H1 (cell line): ENCODE data around the gene C1QTNF1. TPM values are rescaled to one million over a fixed set of nuclear protein-coding genes. Genes with fewer than 3 reads are reported as not detected.

Experiments used
- CTCF ChIA-PET: fragments of 300-600 bp; sonication (Branson Sonifier 250); formaldehyde crosslinking; loops from one replicate; lab custom pipeline; 2021; ENCODE audit not compliant: partially characterized antibody; lab: Charles Lee
- POLR2A ChIA-PET: fragments of 300-600 bp; sonication (Branson Sonifier 250); formaldehyde crosslinking; loops from one replicate; lab custom pipeline; 2021; ENCODE audit warnings: inconsistent platforms; ENCODE audit not compliant: partially characterized antibody; lab: Charles Lee
- DNase-seq, 2 experiments: peaks; one replicate each; pipeline versions ENCODE4 v3.0.0 to v3.0.0-alpha.2; 2010 to 2022; ENCODE audit warnings: low spot score in 2 of 2, low read depth in 1 of 2, mixed read lengths in 1 of 2
- FAIRE-seq: peaks from 2 replicates; lab custom pipeline; 2011; peaks lifted over from hg19 to GRCh38; lab: Jason Lieb, UNC
- H2AFZ ChIP-seq: 2 replicates; pipeline ENCODE4 v1.8.1; 2012; ENCODE audit warnings: low read length, inconsistent platforms
- H2AK5ac ChIP-seq: 2 replicates; pipeline ENCODE4 v1.6.1; 2013; ENCODE audit warnings: low read depth, low read length
- H2BK120ac ChIP-seq: replicated peaks from 2 replicates; pipeline ENCODE3; 2013; ENCODE audit warnings: low read depth, low read length, inconsistent platforms
- H2BK12ac ChIP-seq: 2 replicates; pipeline ENCODE4 v1.6.1; 2013; ENCODE audit warnings: low read depth, low read length
- H2BK15ac ChIP-seq: 2 replicates; pipeline ENCODE4 v1.6.1; 2013; ENCODE audit warnings: low read length
- H2BK20ac ChIP-seq: 2 replicates; pipeline ENCODE4 v1.6.1; 2013; ENCODE audit warnings: low read length
- H2BK5ac ChIP-seq: 2 replicates; pipeline ENCODE4 v1.6.1; 2013; ENCODE audit warnings: low read depth, low read length
- H3K14ac ChIP-seq: 2 replicates; pipeline ENCODE4 v1.6.1; 2013; ENCODE audit warnings: inconsistent platforms; ENCODE audit not compliant: insufficient read length
- H3K18ac ChIP-seq: 2 replicates; pipeline ENCODE4 v1.6.1; 2013; ENCODE audit warnings: low read length; ENCODE audit errors: extremely low read depth
- H3K23ac ChIP-seq: 2 replicates; pipeline ENCODE4 v1.6.1; 2013; ENCODE audit warnings: inconsistent platforms; ENCODE audit not compliant: insufficient read length
- H3K23me2 ChIP-seq: 2 replicates; pipeline ENCODE4 v1.6.1; 2013; ENCODE audit warnings: low read depth, low read length
- H3K27ac ChIP-seq: 2 replicates; pipeline ENCODE4 v1.6.1; 2011; ENCODE audit warnings: low read depth, low read length, inconsistent platforms
- H3K27me3 ChIP-seq, 4 experiments: replicated peaks in 1 of 4; 1 replicate in 1 of 4; 2 replicates in 3 of 4; pipeline versions ENCODE4 v1.6.1 to v1.8.1; 2011 to 2013; ENCODE audit warnings: low read length in 3 of 4, mild to moderate bottlenecking in 3 of 4, inconsistent platforms in 2 of 4, mixed read lengths in 2 of 4, moderate library complexity in 1 of 4; ENCODE audit not compliant: control insufficient read depth in 3 of 4, insufficient read depth in 3 of 4; ENCODE audit errors: extremely low read depth in 1 of 4
- H3K36me3 ChIP-seq, 4 experiments: 2 replicates each; pipeline versions ENCODE4 v1.6.1 to v1.8.1; 2011 to 2013; ENCODE audit warnings: mild to moderate bottlenecking in 4 of 4, low read length in 3 of 4, moderate library complexity in 2 of 4, control low read depth in 1 of 4, inconsistent platforms in 1 of 4; ENCODE audit not compliant: insufficient read depth in 4 of 4, control insufficient read depth in 2 of 4
- H3K4ac ChIP-seq: replicated peaks from 2 replicates; pipeline ENCODE3; 2013; ENCODE audit warnings: low read length, low read depth, mixed read lengths, inconsistent platforms; ENCODE audit not compliant: insufficient read length
- H3K4me1 ChIP-seq, 4 experiments: replicated peaks in 1 of 4; 1 replicate in 1 of 4; 2 replicates in 3 of 4; pipeline versions ENCODE4 v1.6.1 to v1.8.1; 2011 to 2013; ENCODE audit warnings: low read length in 3 of 4, inconsistent platforms in 2 of 4, mixed read lengths in 1 of 4; ENCODE audit not compliant: insufficient read depth in 4 of 4, control insufficient read depth in 3 of 4
- H3K4me2 ChIP-seq, 2 experiments: 2 replicates each; pipeline versions ENCODE4 v1.6.1 to v1.8.1; 2011 to 2013; ENCODE audit warnings: low read depth in 2 of 2, low read length in 2 of 2, control low read depth in 1 of 2, inconsistent platforms in 1 of 2, mild to moderate bottlenecking in 1 of 2; ENCODE audit not compliant: insufficient read depth in 1 of 2
- H3K4me3 ChIP-seq, 4 experiments: fragments of 200-600, 300-600 bp in 1 of 4; sonication (generic), shearing (Covaris generic), sonication (Bioruptor Twin) in 1 of 4; 2 replicates each; pipeline versions ENCODE4 v1.5.1 to v1.8.1; 2011 to 2016; ENCODE audit warnings: low read length in 4 of 4, low read depth in 3 of 4, control low read depth in 2 of 4, inconsistent platforms in 2 of 4, mild to moderate bottlenecking in 2 of 4, mixed read lengths in 1 of 4, moderate library complexity in 1 of 4; ENCODE audit not compliant: insufficient read depth in 2 of 4; ENCODE audit errors: extremely low read depth in 1 of 4
- H3K56ac ChIP-seq: replicated peaks from 2 replicates; pipeline ENCODE3; 2013; ENCODE audit warnings: low read depth, mild to moderate bottlenecking, mixed read lengths, low read length, inconsistent platforms; ENCODE audit not compliant: insufficient read length
- H3K79me1 ChIP-seq: 2 replicates; pipeline ENCODE4 v1.6.1; 2013; ENCODE audit warnings: low read depth, low read length, control low read depth
- H3K79me2 ChIP-seq, 2 experiments: 2 replicates each; pipeline versions ENCODE4 v1.6.1 to v1.8.1; 2012 to 2013; ENCODE audit warnings: low read length in 2 of 2, mild to moderate bottlenecking in 2 of 2, inconsistent platforms in 1 of 2; ENCODE audit not compliant: insufficient read depth in 2 of 2, control insufficient read depth in 1 of 2
- H3K9ac ChIP-seq, 4 experiments: replicated peaks in 1 of 4; 1 replicate in 1 of 4; 2 replicates in 3 of 4; pipeline versions ENCODE4 v1.6.1 to v1.8.1; 2011 to 2013; ENCODE audit warnings: low read depth in 3 of 4, low read length in 3 of 4, control low read depth in 2 of 4, mild to moderate bottlenecking in 2 of 4, moderate library complexity in 2 of 4, inconsistent platforms in 1 of 4; ENCODE audit errors: extremely low read depth in 1 of 4
- H3K9me3 ChIP-seq, 2 experiments: 2 replicates each; pipeline versions ENCODE4 v1.6.1 to v1.8.1; 2012 to 2013; ENCODE audit warnings: mild to moderate bottlenecking in 2 of 2, moderate library complexity in 2 of 2, control low read depth in 1 of 2, inconsistent platforms in 1 of 2, low read depth in 1 of 2, low read length in 1 of 2, mixed read lengths in 1 of 2; ENCODE audit not compliant: insufficient read depth in 2 of 2
- H4K20me1 ChIP-seq, 2 experiments: replicated peaks in 1 of 2; 2 replicates each; pipeline versions ENCODE3 to v1.8.1; 2011 to 2013; ENCODE audit warnings: inconsistent platforms in 2 of 2, low read length in 2 of 2, mild to moderate bottlenecking in 1 of 2; ENCODE audit not compliant: insufficient read depth in 2 of 2, control insufficient read depth in 1 of 2
- H4K5ac ChIP-seq: 2 replicates; pipeline ENCODE4 v1.6.1; 2013; ENCODE audit warnings: low read length, low read depth, mixed read lengths, inconsistent platforms; ENCODE audit not compliant: insufficient read length
- H4K8ac ChIP-seq: 2 replicates; pipeline ENCODE4 v1.8.0; 2013; ENCODE audit warnings: mild to moderate bottlenecking, moderate library complexity, low read length, inconsistent platforms; ENCODE audit not compliant: insufficient read depth; ENCODE audit errors: extremely low read depth
- H4K91ac ChIP-seq: replicated peaks from 2 replicates; pipeline ENCODE3; 2013; ENCODE audit warnings: low read length, mixed read lengths, inconsistent platforms; ENCODE audit not compliant: insufficient read length
- CREB1 ChIP-seq: IDR thresholded peaks from 2 replicates; pipeline ENCODE4 v1.6.1; 2012; ENCODE audit warnings: inconsistent platforms
- CTCF ChIP-seq, 3 experiments: IDR thresholded peaks; 1 replicate in 2 of 3; 2 replicates in 1 of 3; pipeline versions ENCODE4 v1.5.1 to v1.6.1; 2011; ENCODE audit warnings: low read length in 3 of 3, mild to moderate bottlenecking in 3 of 3, inconsistent platforms in 2 of 3, low read depth in 1 of 3, moderate library complexity in 1 of 3; ENCODE audit not compliant: insufficient read depth in 1 of 3; ENCODE audit errors: control extremely low read depth in 1 of 3
- GABPA ChIP-seq: IDR thresholded peaks from 2 replicates; pipeline ENCODE4 v1.6.1; 2011; ENCODE audit warnings: mild to moderate bottlenecking, low read length, moderate library complexity, borderline replicate concordance; ENCODE audit not compliant: insufficient read depth
- KDM1A ChIP-seq: fragments of 200-600, 300-600 bp; sonication (generic); IDR thresholded peaks from 2 replicates; pipeline ENCODE4 v1.7.1; 2016; ENCODE audit warnings: mild to moderate bottlenecking, low read length, borderline replicate concordance
- MAFK ChIP-seq: IDR thresholded peaks from 2 replicates; pipeline ENCODE4 v1.6.1; 2012; ENCODE audit warnings: low read depth, mild to moderate bottlenecking, improper control_type of control experiment, low read length
- NRF1 ChIP-seq: IDR thresholded peaks from 2 replicates; pipeline ENCODE4 v1.6.1; 2011; ENCODE audit warnings: mild to moderate bottlenecking, low read depth, low read length, improper control_type of control experiment
- RAD21 ChIP-seq, 2 experiments: IDR thresholded peaks in 1 of 2; conservative IDR thresholded peaks in 1 of 2; 2 replicates each; pipeline ENCODE4 v1.6.1; 2011; ENCODE audit warnings: low read depth in 2 of 2, low read length in 2 of 2, improper control_type of control experiment in 1 of 2, inconsistent platforms in 1 of 2, mild to moderate bottlenecking in 1 of 2, moderate library complexity in 1 of 2
- TEAD4 ChIP-seq: IDR thresholded peaks from 2 replicates; pipeline ENCODE4 v1.6.1; 2012; ENCODE audit warnings: low read depth, low read length, inconsistent platforms, mixed read lengths
- ZNF274 ChIP-seq: IDR thresholded peaks from 2 replicates; pipeline ENCODE4 v1.7.0; 2012; ENCODE audit warnings: low read length, borderline replicate concordance; ENCODE audit errors: extremely low read depth
- WGBS, 2 experiments: shearing (Covaris generic) in 1 of 2; methylation state at CpG; one replicate each; pipeline versions ENCODE4 v1.1.6 to v1.1.7; 2013 to 2015; ENCODE audit warnings: low lambda C conversion rate in 2 of 2, mixed read lengths in 2 of 2, inconsistent platforms in 1 of 2, low coverage in 1 of 2, missing lambda C conversion rate in 1 of 2; ENCODE audit not compliant: insufficient replicate concordance in 2 of 2, insufficient coverage in 1 of 2, insufficient read length in 1 of 2; ENCODE audit errors: extremely low coverage in 1 of 2, missing lambda C conversion rate in 1 of 2; 5-methylcytosine and 5-hydroxymethylcytosine counted together
- polyA plus RNA-seq, 7 experiments: library from polyadenylated mRNA; depleted of rRNA in 3 of 7; stranded (reverse) in 5 of 7; unstranded in 2 of 7; fragments of >200 nt in 5 of 7; fragments of 200-250 nt in 2 of 7; gene quantifications; 1 replicate in 5 of 7; 2 replicates in 1 of 7; 4 replicates in 1 of 7; pipeline versions ENCODE4 v1.2.1 to v1.2.3, GENCODE V29; 2011 to 2013; ENCODE audit warnings: missing spikeins in 2 of 7, mixed read lengths in 2 of 7
- total RNA-seq: library from RNA; stranded (reverse); fragmentation: NEBNext Ultra II Directional; extraction: Animal tissue kit (Norgen Biotek cat#: 25700); gene quantifications from 2 replicates; pipeline ENCODE4 v1.2.1, GENCODE V29; 2021

C1QTNF1 gene
- total and polyA plus RNA-seq, 2 of the 8 experiments (the other 6 are each of a cell fraction or from before 2014, with no cell fraction given) = 1.5 to 2.5 TPM

DNA sequence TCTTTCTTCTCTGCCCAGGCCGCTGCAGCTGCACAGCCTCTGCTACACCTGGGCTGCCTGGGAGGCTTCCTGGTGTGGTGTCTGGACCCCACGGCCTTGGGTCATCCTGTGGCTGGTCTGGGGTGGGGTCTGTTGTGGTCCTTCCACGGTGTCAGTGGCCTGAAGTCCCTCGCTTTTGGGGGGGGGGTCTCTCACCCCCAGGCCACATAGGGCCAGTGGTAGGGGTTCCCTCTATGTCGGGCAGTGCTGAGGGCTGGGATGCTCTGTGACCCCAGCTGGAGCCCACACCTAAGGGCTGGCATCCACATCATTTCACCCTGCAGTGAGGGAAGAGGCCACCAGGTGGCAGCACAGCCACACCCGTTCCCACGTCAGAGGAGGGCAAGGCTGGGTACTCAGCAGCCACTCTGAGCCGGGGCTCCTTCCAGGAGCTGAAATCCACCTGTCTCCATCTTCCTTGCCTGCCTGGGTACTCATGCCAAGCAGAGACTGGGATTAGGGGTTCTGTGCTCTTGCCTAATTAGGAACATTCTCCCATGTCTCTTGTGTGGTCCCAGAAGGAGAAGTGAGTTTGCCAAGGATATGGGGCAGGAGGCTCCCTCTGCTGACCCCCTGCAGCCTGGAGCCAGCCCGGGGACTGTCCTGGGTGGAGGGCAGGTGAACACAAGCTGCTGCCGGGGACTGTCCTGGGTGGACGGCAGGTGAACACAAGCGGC, 63.6 kb downstream of the C1QTNF1 start:
- WGBS, 2 experiments = 68% methylated on average over 11 of the region's 12 CpGs; no CpG with 5 or more reads in 1 of the 2 experiments
- H2BK12ac ChIP-seq = no peak overlapping the region
- H2AK5ac ChIP-seq = no peak overlapping the region
- no peak overlapping the region for H3K9ac ChIP-seq
- no peaks in the 10 kb centered on the region for H3K23me2 ChIP-seq
- H4K5ac ChIP-seq = no peak overlapping the region
- no peak overlapping the region for H2AFZ ChIP-seq
- H3K4me2 ChIP-seq = no peak overlapping the region
- H4K8ac ChIP-seq = no peak overlapping the region
- H4K20me1 ChIP-seq = peaks cover 6 to 10% of the 10 kb centered on the region in 2 experiments
- H3K14ac ChIP-seq = no peak overlapping the region
- no peak overlapping the region for H3K23ac ChIP-seq
- CTCF ChIA-PET = interaction anchor here (0.6 to 11.5 kb wide), 74 partner anchors 8 to 1336 kb away, joined by 3 to 291 read pairs (median 4); partner anchors contain the start of gene ENGASE
- H3K56ac ChIP-seq = no peak overlapping the region
- no peak for FAIRE-seq
- POLR2A ChIA-PET = interaction anchor here (0.8 to 1.0 kb wide), 2 partner anchors 11 to 15 kb away, joined by 3 to 4 read pairs; no protein-coding TSS in a partner anchor
- H3K9me3 ChIP-seq = no peaks in the 10 kb centered on the region
- H2BK120ac ChIP-seq = no peak overlapping the region
- TF ChIP-seq CREB1 = peak; percentile 78
- peak; percentile 91 to 98 (median 96) for TF ChIP-seq CTCF (IDR thresholded peaks at IDR 0.05; ENCODE audit: control extremely low read depth in 1 of 3, insufficient read depth in 1 of 3, low read depth in 1 of 3, low read length in 3 of 3)
- TF ChIP-seq TEAD4 = peak; percentile 30; the same call in 1 of the 2 replicates
- TF ChIP-seq GABPA = peak; percentile 85; the same call in 1 of the 2 replicates
- TF ChIP-seq ZNF274 = no peak
- TF ChIP-seq KDM1A = no peak
- TF ChIP-seq RAD21 (IDR thresholded peaks at IDR 0.05 in 1 of 2, conservative IDR thresholded peaks at IDR 0.05 in 1 of 2; ENCODE audit: low read depth in 2 of 2, low read length in 2 of 2) = peak; percentile 89 to 93
- no peak for TF ChIP-seq NRF1
- TF ChIP-seq MAFK = no peak
- DNase-seq = peak in 1 of 2 experiments; percentile 97
- peaks cover 0 to 6% (median 0%) of the 10 kb centered on the region in 4 experiments; a peak in 2 of 8 replicates for H3K36me3 ChIP-seq
- no peak overlapping the region for H2BK5ac ChIP-seq
- no peak overlapping the region for H4K91ac ChIP-seq
- H3K4me1 ChIP-seq = no peaks in the 10 kb centered on the region
- H3K79me1 ChIP-seq = no peaks in the 10 kb centered on the region
- no peaks in the 10 kb centered on the region for H3K27me3 ChIP-seq
- no peak overlapping the region for H2BK20ac ChIP-seq
- no peak overlapping the region for H3K18ac ChIP-seq
- no peak overlapping the region for H3K4me3 ChIP-seq
- H3K4ac ChIP-seq = no peak overlapping the region
- no peak overlapping the region for H2BK15ac ChIP-seq
- no peak overlapping the region for H3K27ac ChIP-seq
- no peaks in the 10 kb centered on the region for H3K79me2 ChIP-seq
